ENCODE results near the gene RGP1.

DNA sequence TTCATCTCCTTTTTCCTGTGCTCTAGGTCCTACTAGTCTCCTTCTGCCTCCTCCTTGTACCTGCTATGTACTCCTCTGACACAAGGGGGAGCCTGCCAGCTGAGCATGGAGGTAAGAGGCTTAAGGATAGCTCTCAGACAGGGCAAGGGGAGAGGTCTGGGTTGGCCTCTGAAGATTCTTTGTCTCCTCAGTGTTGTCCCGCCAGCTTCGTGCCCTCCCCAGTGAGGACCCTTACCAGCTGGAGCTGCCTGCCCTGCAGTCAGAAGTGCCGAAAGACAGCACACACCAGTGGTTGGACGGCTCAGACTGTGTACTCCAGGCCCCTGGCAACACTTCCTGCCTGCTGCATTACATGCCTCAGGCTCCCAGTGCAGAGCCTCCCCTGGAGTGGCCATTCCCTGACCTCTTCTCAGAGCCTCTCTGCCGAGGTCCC is 12.9 kb upstream of the RGP1 start:
- TF ChIP-seq, protein P1, sequence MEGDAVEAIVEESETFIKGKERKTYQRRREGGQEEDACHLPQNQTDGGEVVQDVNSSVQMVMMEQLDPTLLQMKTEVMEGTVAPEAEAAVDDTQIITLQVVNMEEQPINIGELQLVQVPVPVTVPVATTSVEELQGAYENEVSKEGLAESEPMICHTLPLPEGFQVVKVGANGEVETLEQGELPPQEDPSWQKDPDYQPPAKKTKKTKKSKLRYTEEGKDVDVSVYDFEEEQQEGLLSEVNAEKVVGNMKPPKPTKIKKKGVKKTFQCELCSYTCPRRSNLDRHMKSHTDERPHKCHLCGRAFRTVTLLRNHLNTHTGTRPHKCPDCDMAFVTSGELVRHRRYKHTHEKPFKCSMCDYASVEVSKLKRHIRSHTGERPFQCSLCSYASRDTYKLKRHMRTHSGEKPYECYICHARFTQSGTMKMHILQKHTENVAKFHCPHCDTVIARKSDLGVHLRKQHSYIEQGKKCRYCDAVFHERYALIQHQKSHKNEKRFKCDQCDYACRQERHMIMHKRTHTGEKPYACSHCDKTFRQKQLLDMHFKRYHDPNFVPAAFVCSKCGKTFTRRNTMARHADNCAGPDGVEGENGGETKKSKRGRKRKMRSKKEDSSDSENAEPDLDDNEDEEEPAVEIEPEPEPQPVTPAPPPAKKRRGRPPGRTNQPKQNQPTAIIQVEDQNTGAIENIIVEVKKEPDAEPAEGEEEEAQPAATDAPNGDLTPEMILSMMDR (IDR thresholded peaks at IDR 0.05; ENCODE audit: low read depth, low read length): peak; percentile 82
- TF ChIP-seq EZH2phosphoT487 (IDR thresholded peaks at IDR 0.05; ENCODE audit: low read depth): no peak

All from OCI-LY3 (cell line).